Type B pancreatic cell (in vitro differentiated cells): ENCODE measurements around the gene TREML1. TPM values are rescaled to one million over a fixed set of nuclear protein-coding genes. Genes with fewer than 3 reads are reported as not detected.
A peak's percentile ranks its signal among the peaks of the same experiment; 100 is the strongest.

Experiments used
- DNase-seq: peaks from one replicate; pipeline ENCODE4 v3.0.0; 2021; ENCODE audit warnings: mixed read lengths; ENCODE audit not compliant: unreplicated experiment; ENCODE audit errors: extremely low spot score
- H3K27ac Mint-ChIP-seq: 2 replicates; pipeline ENCODE4 v1.8.0; 2021; ENCODE audit warnings: mild to moderate bottlenecking, mixed read lengths
- H3K27me3 Mint-ChIP-seq: 2 replicates; pipeline ENCODE4 v1.8.0; 2021; ENCODE audit warnings: mixed read lengths
- H3K36me3 Mint-ChIP-seq: 2 replicates; pipeline ENCODE4 v1.8.0; 2021; ENCODE audit warnings: mixed read lengths
- H3K4me1 Mint-ChIP-seq: one replicate; pipeline ENCODE4 v1.8.0; 2021; ENCODE audit warnings: mixed read lengths; ENCODE audit not compliant: unreplicated experiment
- H3K4me3 Mint-ChIP-seq: 2 replicates; pipeline ENCODE4 v1.8.0; 2021; ENCODE audit warnings: mild to moderate bottlenecking, mixed read lengths
- H3K9me3 Mint-ChIP-seq: 2 replicates; pipeline ENCODE4 v1.8.0; 2021; ENCODE audit warnings: mixed read lengths
- CTCF ChIP-seq: fragments of 200-600 bp; sonication (generic); conservative IDR thresholded peaks from 2 replicates; pipeline ENCODE4 v1.5.0; 2021; ENCODE audit warnings: antibody characterized with exemption, mild to moderate bottlenecking
- total RNA-seq: library from RNA; stranded (reverse); gene quantifications from 2 replicates; pipeline ENCODE4 v1.2.1, GENCODE V29; 2021; ENCODE audit warnings: low replicate concordance

Gene TREML1
- total RNA-seq, 1 donor from 2014 or later, result not detected

DNA sequence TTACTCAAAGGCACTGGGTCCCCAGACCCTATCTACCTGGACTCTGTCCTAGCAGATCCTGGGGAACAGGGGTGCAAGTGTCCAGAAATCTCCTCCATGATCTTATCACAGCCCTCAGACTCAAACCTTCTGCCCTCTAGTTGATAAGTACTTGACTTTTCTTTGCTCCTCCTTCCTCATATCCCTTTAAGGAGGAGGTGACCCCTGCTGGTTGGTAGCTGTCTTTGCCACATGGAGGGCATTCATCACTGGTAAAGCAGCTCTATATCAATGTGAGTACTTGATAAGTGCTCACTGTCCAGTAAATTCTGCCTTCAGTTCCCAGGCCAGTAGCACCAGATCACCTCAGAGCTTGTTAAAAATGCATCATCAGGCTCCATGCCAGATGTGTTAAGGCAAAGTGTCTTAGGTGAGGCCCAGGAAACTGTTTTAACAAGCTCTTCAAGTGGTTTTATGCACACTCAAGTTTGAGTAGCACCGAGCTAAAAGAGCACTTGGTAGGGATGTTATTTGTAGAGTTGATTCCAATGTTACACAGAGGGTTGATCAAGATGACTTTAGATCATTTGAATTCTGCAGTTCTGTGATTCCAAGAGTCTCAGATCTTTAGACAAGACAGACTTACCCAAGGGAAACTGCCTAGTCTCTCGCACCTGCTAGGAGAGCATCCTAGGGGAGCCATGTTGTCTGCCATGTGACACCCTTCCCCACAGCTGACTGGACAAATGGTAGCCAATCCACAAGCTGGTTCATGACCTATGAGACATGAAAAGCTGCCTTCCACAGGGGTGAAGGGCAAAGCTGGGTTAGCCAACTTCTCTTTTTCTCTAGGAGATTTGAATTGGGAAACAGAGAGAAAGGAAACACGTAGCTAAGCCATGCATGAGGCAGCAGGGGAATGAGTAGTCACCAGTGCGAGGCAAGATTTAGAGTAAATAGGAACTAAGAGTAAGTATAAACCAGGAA lies 28.2 kb upstream of the TREML1 start:
- TF ChIP-seq CTCF, result peak; percentile 70
- Mint-ChIP-seq H3K4me3 (no peak overlapping the region), H3K27ac (no peak overlapping the region), H3K4me1 (no peaks in the 10 kb centered on the region), H3K36me3 (no peaks in the 10 kb centered on the region), H3K9me3 (no peaks in the 10 kb centered on the region), H3K27me3 (peaks cover 20% of the 10 kb centered on the region)
- no peak for DNase-seq

GRCh38 chr6:41181566-41181965 lies 27.4 kb upstream of the TREML1 start:
- H3K27me3 Mint-ChIP-seq, result peaks cover 22% of the 10 kb centered on the region
- H3K4me1 Mint-ChIP-seq, result no peaks in the 10 kb centered on the region
- H3K27ac Mint-ChIP-seq, result no peak overlapping the region
- TF ChIP-seq CTCF, result no peak
- H3K4me3 Mint-ChIP-seq, result no peak overlapping the region
- H3K9me3 Mint-ChIP-seq, result no peaks in the 10 kb centered on the region
- DNase-seq, result no peak
- no peaks in the 10 kb centered on the region for H3K36me3 Mint-ChIP-seq

- Mint-ChIP-seq H3K4me1 (no peaks in the 10 kb centered on the region), H3K27me3 (peaks cover 25% of the 10 kb centered on the region), H3K36me3 (no peaks in the 10 kb centered on the region), H3K9me3 (no peaks in the 10 kb centered on the region), H3K27ac (no peak overlapping the region), H3K4me3 (no peak overlapping the region)
- TF ChIP-seq CTCF, result no peak
- no peak for DNase-seq
Observed at GRCh38 chr6:41179163-41179562, 25.0 kb upstream of the TREML1 start.

DNA sequence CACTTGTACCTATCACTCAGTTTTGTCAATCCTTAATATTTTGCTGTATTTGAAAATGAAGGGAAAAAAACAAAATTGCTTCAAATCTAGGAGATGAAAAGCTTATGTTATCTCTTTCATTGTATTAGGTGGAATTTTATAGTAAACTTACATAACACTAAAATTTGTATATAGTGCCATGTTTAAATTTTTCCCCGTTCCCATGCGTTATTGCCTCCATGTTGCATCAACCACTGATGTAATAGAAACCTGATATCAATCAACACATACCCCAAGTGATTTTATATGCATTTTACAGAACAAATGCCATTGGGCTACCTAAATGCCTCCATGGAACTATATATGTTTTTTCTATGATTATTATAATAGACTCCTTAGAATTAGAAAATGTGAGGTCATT lies 23.5 kb upstream of the TREML1 start:
- H3K9me3 Mint-ChIP-seq, result no peaks in the 10 kb centered on the region
- no peak overlapping the region for H3K4me3 Mint-ChIP-seq
- no peak for TF ChIP-seq CTCF
- H3K36me3 Mint-ChIP-seq, result no peaks in the 10 kb centered on the region
- H3K27me3 Mint-ChIP-seq, result peaks cover 25% of the 10 kb centered on the region
- DNase-seq, result no peak
- H3K27ac Mint-ChIP-seq, result no peak overlapping the region
- H3K4me1 Mint-ChIP-seq, result no peaks in the 10 kb centered on the region

DNA sequence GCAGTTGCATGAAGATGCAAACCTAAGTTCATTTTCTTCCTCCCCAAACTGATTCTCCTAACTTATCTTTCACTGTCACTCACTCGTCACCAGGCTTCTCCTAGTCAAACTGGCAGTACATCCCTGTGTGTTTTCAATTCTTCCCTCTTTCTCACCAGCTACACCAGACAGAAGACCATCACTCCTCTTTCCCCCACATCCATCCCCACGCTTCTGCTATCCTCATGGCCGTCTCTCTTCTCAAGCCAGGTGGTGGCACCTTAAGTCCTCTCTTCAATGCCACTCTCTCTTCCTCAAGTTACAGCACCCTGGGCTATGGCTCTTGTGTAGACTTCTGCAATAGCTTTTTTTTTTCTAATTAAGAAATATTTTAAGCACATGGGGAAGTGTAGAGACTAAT lies 23.1 kb upstream of the TREML1 start:
- no peak for TF ChIP-seq CTCF
- H3K4me3 Mint-ChIP-seq, result no peak overlapping the region
- no peak for DNase-seq
- H3K27ac Mint-ChIP-seq, result no peak overlapping the region
- peaks cover 24% of the 10 kb centered on the region for H3K27me3 Mint-ChIP-seq
- no peaks in the 10 kb centered on the region for H3K9me3 Mint-ChIP-seq
- no peaks in the 10 kb centered on the region for H3K4me1 Mint-ChIP-seq
- H3K36me3 Mint-ChIP-seq, result no peaks in the 10 kb centered on the region
